ENCODE measurements around the gene PAIP2. TPM values are rescaled to one million over a fixed set of nuclear protein-coding genes. Genes with fewer than 3 reads are reported as not detected.
A peak's percentile ranks its signal among the peaks of the same experiment; 100 is the strongest.
"Not testable (repeated sequence)": the region's sequence is repeated elsewhere in the genome, so short reads cannot be mapped to it uniquely, and the experiment has no call there.

Gene PAIP2
- total RNA-seq, 1 donor from 2014 or later, result 86.6 TPM

- H3K9ac ChIP-seq (ENCODE audit: low read depth in 1 of 3, low read length in 3 of 3), result no peak overlapping the region
- no peak overlapping the region for H3K27ac ChIP-seq (ENCODE audit: low read depth, low read length)
- peak overlapping the region in 1 of 3 donors; percentile 10 for H3K4me3 ChIP-seq (ENCODE audit: low read length in 3 of 3)
- no peaks in the 10 kb centered on the region for H3K9me3 ChIP-seq (ENCODE audit: control insufficient read depth in 3 of 3, low read length in 3 of 3)
- peaks cover 0 to 2% (median 0%) of the 10 kb centered on the region in 3 donors for H3K36me3 ChIP-seq (ENCODE audit: control insufficient read depth in 3 of 3, insufficient read depth in 3 of 3, low read length in 3 of 3)
- no peaks in the 10 kb centered on the region for H3K27me3 ChIP-seq (ENCODE audit: control insufficient read depth in 3 of 3, insufficient read depth in 3 of 3, low read length in 3 of 3)
- H3K4me1 ChIP-seq (ENCODE audit: control insufficient read depth in 3 of 3, insufficient read depth in 3 of 3, low read length in 3 of 3), result peaks cover 46 to 62% (median 53%) of the 10 kb centered on the region in 3 donors
Observed at GRCh38 chr5:139298242-139298641, 43.4 kb upstream of the PAIP2 start.

GRCh38 chr5:139299486-139299885 lies 42.2 kb upstream of the PAIP2 start:
- Histone ChIP-seq H3K4me3 (ENCODE audit: low read length in 3 of 3) (no peak overlapping the region), H3K9me3 (ENCODE audit: control insufficient read depth in 3 of 3, low read length in 3 of 3) (no peaks in the 10 kb centered on the region), H3K9ac (ENCODE audit: low read depth in 1 of 3, low read length in 3 of 3) (no peak overlapping the region), H3K27me3 (ENCODE audit: control insufficient read depth in 3 of 3, insufficient read depth in 3 of 3, low read length in 3 of 3) (no peaks in the 10 kb centered on the region), H3K27ac (ENCODE audit: low read depth, low read length) (no peak overlapping the region), H3K4me1 (ENCODE audit: control insufficient read depth in 3 of 3, insufficient read depth in 3 of 3, low read length in 3 of 3) (peaks cover 54 to 70% (median 57%) of the 10 kb centered on the region in 3 donors), H3K36me3 (ENCODE audit: control insufficient read depth in 3 of 3, insufficient read depth in 3 of 3, low read length in 3 of 3) (peaks cover 0 to 2% (median 0%) of the 10 kb centered on the region in 3 donors)

- Histone ChIP-seq H3K4me3 (ENCODE audit: low read length in 3 of 3) (no peak overlapping the region), H3K36me3 (ENCODE audit: control insufficient read depth in 3 of 3, insufficient read depth in 3 of 3, low read length in 3 of 3) (peaks cover 0 to 2% (median 0%) of the 10 kb centered on the region in 3 donors), H3K27me3 (ENCODE audit: control insufficient read depth in 3 of 3, insufficient read depth in 3 of 3, low read length in 3 of 3) (no peaks in the 10 kb centered on the region), H3K9me3 (ENCODE audit: control insufficient read depth in 3 of 3, low read length in 3 of 3) (no peaks in the 10 kb centered on the region), H3K9ac (ENCODE audit: low read depth in 1 of 3, low read length in 3 of 3) (no peak overlapping the region), H3K4me1 (ENCODE audit: control insufficient read depth in 3 of 3, insufficient read depth in 3 of 3, low read length in 3 of 3) (peaks cover 40 to 62% (median 50%) of the 10 kb centered on the region in 3 donors), H3K27ac (ENCODE audit: low read depth, low read length) (no peak overlapping the region)
Observed at GRCh38 chr5:139301808-139302499, 39.7 kb upstream of the PAIP2 start.

- H3K9me3 ChIP-seq (ENCODE audit: control insufficient read depth in 3 of 3, low read length in 3 of 3), result no peaks in the 10 kb centered on the region
- peaks cover 32 to 58% (median 37%) of the 10 kb centered on the region in 3 donors for H3K4me1 ChIP-seq (ENCODE audit: control insufficient read depth in 3 of 3, insufficient read depth in 3 of 3, low read length in 3 of 3)
- H3K36me3 ChIP-seq (ENCODE audit: control insufficient read depth in 3 of 3, insufficient read depth in 3 of 3, low read length in 3 of 3), result peaks cover 0 to 2% (median 0%) of the 10 kb centered on the region in 3 donors
- no peak overlapping the region for H3K27ac ChIP-seq (ENCODE audit: low read depth, low read length)
- H3K9ac ChIP-seq (ENCODE audit: low read depth in 1 of 3, low read length in 3 of 3), result no peak overlapping the region
- no peaks in the 10 kb centered on the region for H3K27me3 ChIP-seq (ENCODE audit: control insufficient read depth in 3 of 3, insufficient read depth in 3 of 3, low read length in 3 of 3)
- H3K4me3 ChIP-seq (ENCODE audit: low read length in 3 of 3), result no peak overlapping the region
Observed at GRCh38 chr5:139304391-139305324, 37.0 kb upstream of the PAIP2 start.

- Histone ChIP-seq H3K9me3 (ENCODE audit: control insufficient read depth in 3 of 3, low read length in 3 of 3) (no peaks in the 10 kb centered on the region), H3K4me3 (ENCODE audit: low read length in 3 of 3) (no peak overlapping the region), H3K27ac (ENCODE audit: low read depth, low read length) (no peak overlapping the region), H3K36me3 (ENCODE audit: control insufficient read depth in 3 of 3, insufficient read depth in 3 of 3, low read length in 3 of 3) (no peaks in the 10 kb centered on the region), H3K9ac (ENCODE audit: low read depth in 1 of 3, low read length in 3 of 3) (no peak overlapping the region), H3K4me1 (ENCODE audit: control insufficient read depth in 3 of 3, insufficient read depth in 3 of 3, low read length in 3 of 3) (peaks cover 29 to 53% (median 37%) of the 10 kb centered on the region in 3 donors), H3K27me3 (ENCODE audit: control insufficient read depth in 3 of 3, insufficient read depth in 3 of 3, low read length in 3 of 3) (no peaks in the 10 kb centered on the region)
Observed at GRCh38 chr5:139306197-139306596, 35.5 kb upstream of the PAIP2 start.

- no peaks in the 10 kb centered on the region for H3K27me3 ChIP-seq (ENCODE audit: control insufficient read depth in 3 of 3, insufficient read depth in 3 of 3, low read length in 3 of 3)
- H3K36me3 ChIP-seq (ENCODE audit: control insufficient read depth in 3 of 3, insufficient read depth in 3 of 3, low read length in 3 of 3), result no peaks in the 10 kb centered on the region
- H3K9me3 ChIP-seq (ENCODE audit: control insufficient read depth in 3 of 3, low read length in 3 of 3), result no peaks in the 10 kb centered on the region
- peaks cover 28 to 50% (median 35%) of the 10 kb centered on the region in 3 donors for H3K4me1 ChIP-seq (ENCODE audit: control insufficient read depth in 3 of 3, insufficient read depth in 3 of 3, low read length in 3 of 3)
- H3K9ac ChIP-seq (ENCODE audit: low read depth in 1 of 3, low read length in 3 of 3), result no peak overlapping the region
- no peak overlapping the region for H3K4me3 ChIP-seq (ENCODE audit: low read length in 3 of 3)
- H3K27ac ChIP-seq (ENCODE audit: low read depth, low read length), result no peak overlapping the region
Observed at GRCh38 chr5:139306628-139307379, 34.9 kb upstream of the PAIP2 start.

- no peak overlapping the region for H3K27ac ChIP-seq (ENCODE audit: low read depth, low read length)
- no peaks in the 10 kb centered on the region for H3K36me3 ChIP-seq (ENCODE audit: control insufficient read depth in 3 of 3, insufficient read depth in 3 of 3, low read length in 3 of 3)
- H3K9me3 ChIP-seq (ENCODE audit: control insufficient read depth in 3 of 3, low read length in 3 of 3), result no peaks in the 10 kb centered on the region
- H3K4me1 ChIP-seq (ENCODE audit: control insufficient read depth in 3 of 3, insufficient read depth in 3 of 3, low read length in 3 of 3), result peaks cover 19 to 39% (median 28%) of the 10 kb centered on the region in 3 donors
- H3K4me3 ChIP-seq (ENCODE audit: low read length in 3 of 3), result no peak overlapping the region
- H3K9ac ChIP-seq (ENCODE audit: low read depth in 1 of 3, low read length in 3 of 3), result no peak overlapping the region
- H3K27me3 ChIP-seq (ENCODE audit: control insufficient read depth in 3 of 3, insufficient read depth in 3 of 3, low read length in 3 of 3), result no peaks in the 10 kb centered on the region
Observed at GRCh38 chr5:139308797-139309196, 32.9 kb upstream of the PAIP2 start.

- H3K36me3 ChIP-seq (ENCODE audit: control insufficient read depth in 3 of 3, insufficient read depth in 3 of 3, low read length in 3 of 3); H3K9ac ChIP-seq (ENCODE audit: low read depth in 1 of 3, low read length in 3 of 3); H3K4me3 ChIP-seq (ENCODE audit: low read length in 3 of 3); H3K27me3 ChIP-seq (ENCODE audit: control insufficient read depth in 3 of 3, insufficient read depth in 3 of 3, low read length in 3 of 3); H3K9me3 ChIP-seq (ENCODE audit: control insufficient read depth in 3 of 3, low read length in 3 of 3); H3K27ac ChIP-seq (ENCODE audit: low read depth, low read length): not testable (repeated sequence)
- peaks cover 14 to 31% (median 23%) of the 10 kb centered on the region in 3 donors for H3K4me1 ChIP-seq (ENCODE audit: control insufficient read depth in 3 of 3, insufficient read depth in 3 of 3, low read length in 3 of 3)
Observed at GRCh38 chr5:139310715-139311186, 30.9 kb upstream of the PAIP2 start.

- H3K27ac ChIP-seq (ENCODE audit: low read depth, low read length), result no peak overlapping the region
Observed at GRCh38 chr5:139312075-139312474, 29.6 kb upstream of the PAIP2 start.

More at GRCh38 chr5:139312075-139312474, 29.6 kb upstream of the PAIP2 start:
- Histone ChIP-seq H3K9me3 (ENCODE audit: control insufficient read depth in 3 of 3, low read length in 3 of 3) (no peaks in the 10 kb centered on the region), H3K4me3 (ENCODE audit: low read length in 3 of 3) (no peak overlapping the region), H3K36me3 (ENCODE audit: control insufficient read depth in 3 of 3, insufficient read depth in 3 of 3, low read length in 3 of 3) (peaks cover 8 to 11% (median 10%) of the 10 kb centered on the region in 3 donors), H3K9ac (ENCODE audit: low read depth in 1 of 3, low read length in 3 of 3) (no peak overlapping the region), H3K4me1 (ENCODE audit: control insufficient read depth in 3 of 3, insufficient read depth in 3 of 3, low read length in 3 of 3) (peaks cover 12 to 22% (median 18%) of the 10 kb centered on the region in 3 donors), H3K27me3 (ENCODE audit: control insufficient read depth in 3 of 3, insufficient read depth in 3 of 3, low read length in 3 of 3) (no peaks in the 10 kb centered on the region)

All from skeletal muscle tissue (tissue), 4 donors.